ENCODE data around the gene PLEKHG4. TPM values are rescaled to one million over a fixed set of nuclear protein-coding genes. Genes with fewer than 3 reads are reported as not detected.

The PLEKHG4 gene
- total RNA-seq, 1 donor from 2014 or later, result 9.8 TPM

DNA sequence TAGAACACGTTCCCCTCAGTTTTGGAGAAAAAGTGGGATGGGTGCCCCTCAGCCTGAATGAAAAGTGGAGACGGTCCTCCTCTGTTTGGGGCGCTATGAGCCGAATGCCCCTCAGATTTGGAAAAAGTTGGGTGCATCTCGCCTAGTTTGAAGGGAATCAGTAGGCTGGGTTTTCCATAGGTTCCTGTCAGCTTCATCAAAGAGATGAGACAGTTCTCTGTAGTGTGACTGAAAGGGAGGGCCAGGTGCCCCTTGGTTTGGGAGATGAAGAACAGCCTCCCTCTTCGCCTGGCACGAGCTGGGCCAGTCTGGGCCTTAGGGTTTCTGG lies 31.3 kb upstream of the PLEKHG4 start:
- Histone ChIP-seq H3K36me3 (no peaks in the 10 kb centered on the region), H3K4me3 (peak overlapping the region; percentile 92 to 93), H3K4me1 (peaks cover 59% of the 10 kb centered on the region), H3K27ac (peak overlapping the region; percentile 59), H3K9me3 (no peaks in the 10 kb centered on the region), H3K27me3 (no peaks in the 10 kb centered on the region)
- TF ChIP-seq POLR2AphosphoS5 (IDR thresholded peaks at IDR 0.05; ENCODE audit: insufficient read depth in 1 of 2, low read depth in 1 of 2) (no peak), CTCF (IDR thresholded peaks at IDR 0.05) (no peak), POLR2A (IDR thresholded peaks at IDR 0.05) (no peak)
- intact Hi-C loops (cut with DNase I), result no loop called here
- DNase-seq (ENCODE audit: extremely low spot score in 2 of 2), result no peak

DNA sequence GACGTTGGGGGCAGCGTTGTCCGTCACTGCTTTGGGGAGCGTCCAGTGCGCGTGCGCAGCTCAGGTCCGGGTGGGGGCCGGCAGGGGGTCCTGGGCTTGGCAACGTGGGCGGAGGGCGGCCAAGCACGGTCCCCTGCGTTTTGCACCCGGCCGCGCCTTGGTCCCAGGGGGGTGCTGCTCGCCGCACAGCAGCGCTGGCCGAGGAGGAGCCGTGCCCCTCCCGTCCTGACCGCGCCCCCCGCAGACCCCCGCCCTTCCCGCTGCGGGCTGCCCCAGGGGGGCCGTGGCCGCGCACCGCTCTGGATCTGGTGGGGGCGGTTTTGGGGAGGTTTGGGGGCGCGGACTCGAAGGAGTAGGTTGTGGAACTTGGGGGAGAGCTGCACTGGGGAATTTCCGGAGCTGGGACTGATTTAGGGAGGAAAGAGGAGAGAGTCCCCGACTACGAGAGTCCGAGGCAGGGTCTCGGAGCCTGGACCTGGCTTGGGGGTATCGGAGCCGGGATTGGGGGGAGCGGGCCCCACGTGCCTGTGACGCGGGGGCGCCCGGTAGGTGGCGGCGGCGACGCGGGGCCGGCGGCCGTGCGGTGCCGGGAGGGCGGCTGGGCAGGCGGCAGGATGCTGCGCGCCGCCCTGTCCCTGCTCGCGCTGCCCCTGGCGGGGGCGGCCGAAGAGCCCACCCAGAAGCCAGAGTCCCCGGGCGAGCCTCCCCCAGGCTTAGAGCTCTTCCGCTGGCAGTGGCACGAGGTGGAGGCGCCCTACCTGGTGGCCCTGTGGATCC lies 30.7 kb upstream of the PLEKHG4 start, which contains the start of gene SLC9A5:
SLC9A5 (plus strand) TSS at position 579 of the 777 bp plus-strand sequence; CDS start at position 615, 36 bp downstream.
- no peak for TF ChIP-seq CTCF (IDR thresholded peaks at IDR 0.05)
- no peak for TF ChIP-seq POLR2A (IDR thresholded peaks at IDR 0.05)
- TF ChIP-seq POLR2AphosphoS5 (IDR thresholded peaks at IDR 0.05; ENCODE audit: insufficient read depth in 1 of 2, low read depth in 1 of 2), result no peak
- Histone ChIP-seq H3K9me3 (no peaks in the 10 kb centered on the region), H3K27ac (peak within 1 kb of the TSS; percentile 59), H3K27me3 (no peaks in the 10 kb centered on the region), H3K4me3 (peak within 1 kb of the TSS; percentile 92 to 93), H3K4me1 (peaks cover 58% of the 10 kb centered on the region), H3K36me3 (no peaks in the 10 kb centered on the region)
- intact Hi-C loops (cut with DNase I), result no loop called here
- no peak for DNase-seq (ENCODE audit: extremely low spot score in 2 of 2)

GRCh38 chr16:67249178-67250044 lies 29.9 kb upstream of the PLEKHG4 start:
- no peak for DNase-seq (ENCODE audit: extremely low spot score in 2 of 2)
- Histone ChIP-seq H3K4me1 (peaks cover 49% of the 10 kb centered on the region), H3K36me3 (no peaks in the 10 kb centered on the region), H3K4me3 (peak overlapping the region; percentile 92 to 93), H3K9me3 (no peaks in the 10 kb centered on the region), H3K27ac (no peak overlapping the region), H3K27me3 (no peaks in the 10 kb centered on the region)
- intact Hi-C loops (cut with DNase I), result no loop called here
- TF ChIP-seq POLR2A (IDR thresholded peaks at IDR 0.05) (no peak), POLR2AphosphoS5 (IDR thresholded peaks at IDR 0.05; ENCODE audit: insufficient read depth in 1 of 2, low read depth in 1 of 2) (no peak), CTCF (IDR thresholded peaks at IDR 0.05) (no peak)

GRCh38 chr16:67250045-67250327 lies 29.3 kb upstream of the PLEKHG4 start:
- H3K27ac ChIP-seq, result no peak overlapping the region
- intact Hi-C loops (cut with DNase I), result no loop called here
- no peaks in the 10 kb centered on the region for H3K27me3 ChIP-seq
- peaks cover 44% of the 10 kb centered on the region for H3K4me1 ChIP-seq
- no peak overlapping the region for H3K4me3 ChIP-seq
- DNase-seq (ENCODE audit: extremely low spot score in 2 of 2), result no peak
- no peaks in the 10 kb centered on the region for H3K36me3 ChIP-seq
- H3K9me3 ChIP-seq, result no peaks in the 10 kb centered on the region
- no peak for TF ChIP-seq POLR2A (IDR thresholded peaks at IDR 0.05)
- no peak for TF ChIP-seq POLR2AphosphoS5 (IDR thresholded peaks at IDR 0.05; ENCODE audit: insufficient read depth in 1 of 2, low read depth in 1 of 2)
- TF ChIP-seq CTCF (IDR thresholded peaks at IDR 0.05), result no peak
